ENCODE results near the gene MSI2.

GRCh38 chr17:57685499-57686132 lies 429.3 kb downstream of the MSI2 start:
- no peak for TF ChIP-seq POLR2A (IDR thresholded peaks at IDR 0.05)
- TF ChIP-seq CTCF (IDR thresholded peaks at IDR 0.05), result no peak

Data from thyroid gland (tissue), 4 donors.